ENCODE measurements around the gene PAAF1.
"Not testable (repeated sequence)": the region's sequence is repeated elsewhere in the genome, so short reads cannot be mapped to it uniquely, and the experiment has no call there.

Gene PAAF1

GRCh38 chr11:73888244-73888643, 11.4 kb downstream of the PAAF1 start:
- DNase-seq, result no peak

- no peak for DNase-seq
These were observed 12.2 kb downstream of the PAAF1 start for GRCh38 chr11:73889019-73889418.

GRCh38 chr11:73889536-73889935, 12.7 kb downstream of the PAAF1 start:
- no peak for DNase-seq

GRCh38 chr11:73893041-73893440, 16.2 kb downstream of the PAAF1 start:
- no peak for DNase-seq

GRCh38 chr11:73894725-73895335, 18.0 kb downstream of the PAAF1 start:
- no peak for DNase-seq

- no peak for DNase-seq
These were observed 25.5 kb downstream of the PAAF1 start for GRCh38 chr11:73902303-73902702.

GRCh38 chr11:73907191-73907590, 30.4 kb downstream of the PAAF1 start:
- peak; percentile 7 for DNase-seq

GRCh38 chr11:73912026-73912425, 35.2 kb downstream of the PAAF1 start:
- DNase-seq, result no peak

- DNase-seq, result no peak
These were observed 36.7 kb downstream of the PAAF1 start for GRCh38 chr11:73913472-73913871.

GRCh38 chr11:73914284-73914683, 37.5 kb downstream of the PAAF1 start:
- DNase-seq, result no peak

- DNase-seq, result no peak
These were observed 39.6 kb downstream of the PAAF1 start for GRCh38 chr11:73916435-73916834.

- DNase-seq, result no peak
These were observed 44.4 kb downstream of the PAAF1 start for GRCh38 chr11:73921180-73921579.

- no peak for DNase-seq
These were observed 52.6 kb downstream of the PAAF1 start for GRCh38 chr11:73929388-73929787.

- DNase-seq, result peak; percentile 5
These were observed 54.3 kb downstream of the PAAF1 start for GRCh38 chr11:73931039-73931645.

- no peak for DNase-seq
These were observed 55.2 kb downstream of the PAAF1 start for GRCh38 chr11:73931951-73932350.

- DNase-seq, result no peak
These were observed 56.0 kb downstream of the PAAF1 start for GRCh38 chr11:73932781-73933180.

- DNase-seq, result not testable (repeated sequence)
These were observed 59.2 kb downstream of the PAAF1 start for GRCh38 chr11:73936047-73936446.

- no peak for DNase-seq
These were observed 62.3 kb downstream of the PAAF1 start for GRCh38 chr11:73939096-73939495.

GRCh38 chr11:73940801-73941570, 64.2 kb downstream of the PAAF1 start:
- DNase-seq, result no peak

GRCh38 chr11:73942010-73942409, 65.2 kb downstream of the PAAF1 start:
- DNase-seq, result no peak

GRCh38 chr11:73944085-73944484, 67.3 kb downstream of the PAAF1 start:
- DNase-seq, result no peak

- no peak for DNase-seq
These were observed 68.1 kb downstream of the PAAF1 start for GRCh38 chr11:73944901-73945300.

GRCh38 chr11:73945396-73945795, 68.6 kb downstream of the PAAF1 start:
- no peak for DNase-seq

- DNase-seq, result no peak
These were observed 70.1 kb downstream of the PAAF1 start for GRCh38 chr11:73946798-73947458.
